HCT116 (cell line): Measurements from ENCODE around the gene SPATA12. TPM values are rescaled to one million over a fixed set of nuclear protein-coding genes. Genes with fewer than 3 reads are reported as not detected.

ENCODE experiments used
- ATAC-seq: fragments of 200-7000 bp; cut with Tn5 transposase; 2 replicates; pipeline ENCODE4 v1.9.1; 2020; ENCODE audit warnings: mild to moderate bottlenecking, moderate library complexity
- BruUV-seq: library from RNA; stranded (reverse); fragments of 400-500 nt; replicated peaks from 2 replicates; lab custom pipeline; 2021; lab: Mats Ljungman, UMichigan
- CTCF ChIA-PET: fragments of 300-600 bp; sonication (Branson Sonifier 250); formaldehyde crosslinking; loops from one replicate; lab custom pipeline; 2021; ENCODE audit warnings: antibody characterized with exemption; lab: Charles Lee
- POLR2A ChIA-PET: fragments of 300-600, 350-600 bp; sonication (Branson Sonifier 250); formaldehyde crosslinking; loops from one replicate; lab custom pipeline; 2021; ENCODE audit warnings: antibody characterized with exemption; lab: Charles Lee
- RAD21 ChIA-PET, 2 experiments: fragments of 300-600 bp; sonication (Branson Sonifier 250); formaldehyde crosslinking; loops; one replicate each; lab custom pipeline; 2023; ENCODE audit warnings: low total read pairs in 2 of 2; ENCODE audit not compliant: uncharacterized antibody in 2 of 2, unreplicated experiment in 2 of 2, low non-redundant PET in 1 of 2; lab: Charles Lee
- DNase-seq: peaks from one replicate; pipeline ENCODE4 v3.0.0-alpha.2; 2010; ENCODE audit warnings: low read depth, low spot score
- H2AFZ ChIP-seq: fragments of 200-600 bp; shearing (Covaris generic), sonication (generic); 2 replicates; pipeline ENCODE4 v1.6.1; 2017; ENCODE audit warnings: low read depth, mixed run types, mixed read lengths, antibody characterized with exemption, low read length; ENCODE audit not compliant: poor library complexity, severe bottlenecking
- H3K27ac ChIP-seq: 2 replicates; pipeline ENCODE4 v1.5.1; 2012; ENCODE audit warnings: low read depth, low read length
- H3K27me3 ChIP-seq: fragments of 200-600 bp; sonication (generic); 2 replicates; pipeline ENCODE4 v1.6.1; 2016; ENCODE audit warnings: mixed run types, low read length, mixed read lengths; ENCODE audit not compliant: insufficient read depth
- H3K36me3 ChIP-seq, 2 experiments: fragments of 200-500 bp in 1 of 2; fragments of 200-600 bp in 1 of 2; sonication (Bioruptor generic) in 1 of 2; sonication (generic) in 1 of 2; 2 replicates each; pipeline versions ENCODE4 v1.5.1 to v1.6.1; 2014 to 2016; ENCODE audit warnings: low read length in 2 of 2, inconsistent platforms in 1 of 2, mixed read lengths in 1 of 2, mixed run types in 1 of 2; ENCODE audit not compliant: insufficient read depth in 2 of 2, control insufficient read depth in 1 of 2
- H3K4me1 ChIP-seq, 2 experiments: fragments of 200-600 bp in 1 of 2; sonication (generic) in 1 of 2; 2 replicates each; pipeline versions ENCODE4 v1.5.1 to v1.6.1; 2012 to 2017; ENCODE audit warnings: low read length in 2 of 2, inconsistent platforms in 1 of 2, mild to moderate bottlenecking in 1 of 2, mixed read lengths in 1 of 2, mixed run types in 1 of 2, moderate library complexity in 1 of 2; ENCODE audit not compliant: insufficient read depth in 2 of 2, control insufficient read depth in 1 of 2
- H3K4me2 ChIP-seq: fragments of 200-600 bp; sonication (generic); 2 replicates; pipeline ENCODE4 v1.6.1; 2017; ENCODE audit warnings: mixed run types, low read length, mixed read lengths
- H3K4me3 ChIP-seq, 2 experiments: fragments of 200-600 bp in 1 of 2; sonication (generic) in 1 of 2; replicated peaks in 1 of 2; 2 replicates each; pipeline ENCODE4 v1.5.1; 2011 to 2016; ENCODE audit warnings: low read length in 2 of 2, control low read depth in 1 of 2, low read depth in 1 of 2, mild to moderate bottlenecking in 1 of 2, mixed read lengths in 1 of 2, mixed run types in 1 of 2
- H3K79me2 ChIP-seq: fragments of 200-600 bp; sonication (generic); 2 replicates; pipeline ENCODE4 v1.6.1; 2017; ENCODE audit warnings: mild to moderate bottlenecking, mixed run types, low read length, moderate library complexity, mixed read lengths; ENCODE audit not compliant: insufficient read depth
- H3K9ac ChIP-seq: fragments of 200-600 bp; sonication (generic); 2 replicates; pipeline ENCODE4 v1.6.1; 2016; ENCODE audit warnings: low read length, mixed read lengths
- H3K9me2 ChIP-seq: fragments of 200-600 bp; sonication (generic), shearing (Covaris generic); 2 replicates; pipeline ENCODE4 v1.6.1; 2017; ENCODE audit warnings: mixed run types, mild to moderate bottlenecking, moderate library complexity; ENCODE audit not compliant: insufficient read depth
- H3K9me3 ChIP-seq, 2 experiments: fragments of 200-500 bp in 1 of 2; fragments of 200-600 bp in 1 of 2; sonication (Bioruptor generic) in 1 of 2; sonication (generic) in 1 of 2; 2 replicates each; pipeline ENCODE4 v1.6.1; 2014 to 2017; ENCODE audit warnings: low read length in 2 of 2, mixed read lengths in 2 of 2, inconsistent platforms in 1 of 2, low read depth in 1 of 2, mild to moderate bottlenecking in 1 of 2, mixed run types in 1 of 2, moderate library complexity in 1 of 2; ENCODE audit not compliant: control insufficient read depth in 1 of 2, insufficient read depth in 1 of 2
- H4K20me1 ChIP-seq: fragments of 200-600 bp; sonication (generic), shearing (Covaris generic); 2 replicates; pipeline ENCODE4 v1.6.1; 2017; ENCODE audit warnings: mixed run types, mild to moderate bottlenecking, moderate library complexity; ENCODE audit not compliant: insufficient read depth
- ATF3 ChIP-seq: IDR thresholded peaks from 2 replicates; pipeline ENCODE4 v1.6.1; 2012
- CBX3 ChIP-seq: IDR thresholded peaks from 2 replicates; pipeline ENCODE4 v1.6.1; 2012; ENCODE audit warnings: low read depth
- EGR1 ChIP-seq: IDR thresholded peaks from 2 replicates; pipeline ENCODE4 v1.6.1; 2012; ENCODE audit warnings: low read depth
- ELF1 ChIP-seq: IDR thresholded peaks from 2 replicates; pipeline ENCODE4 v1.6.1; 2012; ENCODE audit warnings: low read depth, borderline replicate concordance
- EZH2phosphoT487 ChIP-seq: fragments of 200-600 bp; IDR thresholded peaks from 2 replicates; pipeline ENCODE4 v1.6.1; 2018; ENCODE audit warnings: antibody characterized with exemption, borderline replicate concordance
- MAX ChIP-seq: IDR thresholded peaks from 2 replicates; pipeline ENCODE4 v1.6.1; 2012
- RAD21 ChIP-seq: IDR thresholded peaks from 2 replicates; pipeline ENCODE4 v1.6.1; 2012; ENCODE audit warnings: low read depth, mild to moderate bottlenecking
- SIN3A ChIP-seq: IDR thresholded peaks from 2 replicates; pipeline ENCODE4 v1.6.1; 2012; ENCODE audit warnings: low read depth
- SP1 ChIP-seq: IDR thresholded peaks from 2 replicates; pipeline ENCODE4 v1.6.1; 2012; ENCODE audit warnings: low read depth
- SRF ChIP-seq: IDR thresholded peaks from 2 replicates; pipeline ENCODE4 v1.6.1; 2012; ENCODE audit warnings: low read depth
- TCF7L2 ChIP-seq: IDR thresholded peaks from 2 replicates; pipeline ENCODE4 v1.7.0; 2011; ENCODE audit warnings: borderline replicate concordance, inconsistent platforms; ENCODE audit not compliant: insufficient read depth, insufficient read length; ENCODE audit errors: extremely low read depth
- YY1 ChIP-seq: IDR thresholded peaks from 2 replicates; pipeline ENCODE4 v1.6.1; 2011; ENCODE audit warnings: low read length, low read depth, moderate library complexity, mild to moderate bottlenecking; ENCODE audit not compliant: insufficient replicate concordance; ENCODE audit errors: extremely low read depth
- ZBTB33 ChIP-seq: IDR thresholded peaks from 2 replicates; pipeline ENCODE4 v1.6.1; 2011; ENCODE audit warnings: mild to moderate bottlenecking, low read length, moderate library complexity; ENCODE audit not compliant: insufficient replicate concordance; ENCODE audit errors: extremely low read depth
- ZFX ChIP-seq: fragments of 450-650 bp; IDR thresholded peaks from 2 replicates; pipeline ENCODE4 v1.6.1; 2017
- ZNF274 ChIP-seq: fragments of 200-500 bp; sonication (Bioruptor generic); IDR thresholded peaks from 2 replicates; pipeline ENCODE4 v1.6.1; 2014; ENCODE audit warnings: mild to moderate bottlenecking, low read depth, low read length, inconsistent platforms
- intact Hi-C: fragments of 100-400 bp; cut with micrococcal nuclease; formaldehyde crosslinking; loops from 2 replicates; pipeline ENCODE4 v1.10.0; 2022
- total RNA-seq: library from RNA; stranded (reverse); gene quantifications from one replicate; pipeline ENCODE4 v1.2.1, GENCODE V29; 2021; ENCODE audit not compliant: unreplicated experiment
- TF ChIP-seq, protein P1 (sequence below): IDR thresholded peaks from 2 replicates; pipeline ENCODE4 v1.6.1; 2012; ENCODE audit warnings: low read depth

SPATA12 gene
- total RNA-seq, 1 experiment from 2014 or later = 0.22 TPM

DNA sequence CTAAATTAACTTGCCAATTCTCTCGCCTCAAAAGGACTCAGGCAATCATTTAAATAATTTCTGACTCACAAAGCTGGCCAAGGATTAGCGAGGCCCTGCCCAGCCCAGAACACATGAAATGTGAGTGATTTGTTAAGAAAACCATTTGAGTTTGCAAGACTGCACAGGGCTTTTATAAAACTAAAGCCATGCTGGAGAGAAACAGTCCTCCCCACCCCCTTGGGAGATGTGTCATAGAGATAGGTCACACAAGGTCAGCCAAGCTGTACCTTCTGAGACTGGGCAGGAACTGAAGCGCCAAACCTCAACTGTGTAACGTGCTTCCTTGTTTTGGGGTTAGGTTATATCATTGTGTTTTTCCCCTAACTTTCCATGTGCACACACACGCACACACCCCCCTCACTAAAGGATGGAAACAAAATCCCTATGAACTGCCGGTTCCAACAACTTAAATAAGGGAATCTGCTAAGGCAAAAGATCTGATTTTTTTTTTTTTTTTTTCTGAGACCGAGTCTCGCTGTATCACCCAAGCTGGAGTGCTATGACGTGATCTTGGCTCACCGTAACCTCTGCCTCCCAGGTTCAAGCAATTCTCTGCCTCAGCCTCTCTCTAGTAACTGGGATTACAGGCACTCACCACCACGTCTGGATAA lies 8.1 kb downstream of the SPATA12 start:
- H3K27me3 ChIP-seq = no peaks in the 10 kb centered on the region
- RAD21 ChIA-PET = interaction anchor here in 1 of 2 experiments (1.4 kb wide), 1 partner anchor 8 kb away, joined by 4 read pairs; the partner anchor contains the start of gene SPATA12
- intact Hi-C loops = no loop called here
- H3K36me3 ChIP-seq = no peaks in the 10 kb centered on the region
- no peaks in the 10 kb centered on the region for H3K9me2 ChIP-seq
- H3K9ac ChIP-seq = peak overlapping the region; percentile 67
- H4K20me1 ChIP-seq = no peaks in the 10 kb centered on the region
- peaks cover 43% of the 10 kb centered on the region for H3K79me2 ChIP-seq
- peak overlapping the region; percentile 83 for H3K4me2 ChIP-seq
- H3K9me3 ChIP-seq = no peaks in the 10 kb centered on the region
- H3K4me1 ChIP-seq = peaks cover 48 to 69% of the 10 kb centered on the region in 2 experiments
- peak overlapping the region; percentile 85 for H3K27ac ChIP-seq
- POLR2A ChIA-PET = interaction anchor here (1.2 kb wide), 1 partner anchor 8 kb away, joined by 5 read pairs; the partner anchor contains the start of gene SPATA12
- peak overlapping the region; percentile 24 for H2AFZ ChIP-seq
- no TSS peak for BruUV-seq
- DNase-seq (peak; percentile 81), ATAC-seq (peak; percentile 83)
- peak overlapping the region; percentile 20 to 48 for H3K4me3 ChIP-seq
- CTCF ChIA-PET = no interaction called here
- TF ChIP-seq, protein P1, sequence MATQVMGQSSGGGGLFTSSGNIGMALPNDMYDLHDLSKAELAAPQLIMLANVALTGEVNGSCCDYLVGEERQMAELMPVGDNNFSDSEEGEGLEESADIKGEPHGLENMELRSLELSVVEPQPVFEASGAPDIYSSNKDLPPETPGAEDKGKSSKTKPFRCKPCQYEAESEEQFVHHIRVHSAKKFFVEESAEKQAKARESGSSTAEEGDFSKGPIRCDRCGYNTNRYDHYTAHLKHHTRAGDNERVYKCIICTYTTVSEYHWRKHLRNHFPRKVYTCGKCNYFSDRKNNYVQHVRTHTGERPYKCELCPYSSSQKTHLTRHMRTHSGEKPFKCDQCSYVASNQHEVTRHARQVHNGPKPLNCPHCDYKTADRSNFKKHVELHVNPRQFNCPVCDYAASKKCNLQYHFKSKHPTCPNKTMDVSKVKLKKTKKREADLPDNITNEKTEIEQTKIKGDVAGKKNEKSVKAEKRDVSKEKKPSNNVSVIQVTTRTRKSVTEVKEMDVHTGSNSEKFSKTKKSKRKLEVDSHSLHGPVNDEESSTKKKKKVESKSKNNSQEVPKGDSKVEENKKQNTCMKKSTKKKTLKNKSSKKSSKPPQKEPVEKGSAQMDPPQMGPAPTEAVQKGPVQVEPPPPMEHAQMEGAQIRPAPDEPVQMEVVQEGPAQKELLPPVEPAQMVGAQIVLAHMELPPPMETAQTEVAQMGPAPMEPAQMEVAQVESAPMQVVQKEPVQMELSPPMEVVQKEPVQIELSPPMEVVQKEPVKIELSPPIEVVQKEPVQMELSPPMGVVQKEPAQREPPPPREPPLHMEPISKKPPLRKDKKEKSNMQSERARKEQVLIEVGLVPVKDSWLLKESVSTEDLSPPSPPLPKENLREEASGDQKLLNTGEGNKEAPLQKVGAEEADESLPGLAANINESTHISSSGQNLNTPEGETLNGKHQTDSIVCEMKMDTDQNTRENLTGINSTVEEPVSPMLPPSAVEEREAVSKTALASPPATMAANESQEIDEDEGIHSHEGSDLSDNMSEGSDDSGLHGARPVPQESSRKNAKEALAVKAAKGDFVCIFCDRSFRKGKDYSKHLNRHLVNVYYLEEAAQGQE = no peak
- TF ChIP-seq ELF1 = no peak
- TF ChIP-seq MAX = no peak
- no peak for TF ChIP-seq ZNF274
- no peak for TF ChIP-seq CBX3
- TF ChIP-seq SP1 = no peak
- TF ChIP-seq SRF = no peak
- TF ChIP-seq SIN3A = no peak
- no peak for TF ChIP-seq RAD21
- no peak for TF ChIP-seq YY1
- no peak for TF ChIP-seq EGR1
- no peak for TF ChIP-seq ZBTB33
- no peak for TF ChIP-seq ZFX
- no peak for TF ChIP-seq ATF3
- TF ChIP-seq EZH2phosphoT487 = no peak
- TF ChIP-seq TCF7L2 = no peak
